Stimulated activated CD4-positive, alpha-beta T cell treated with anti-CD3 and anti-CD28 coated beads, Interleukin-1b, Interleukin-23, amount 100 ng/mL, for 24 hours (primary cell): ENCODE measurements around the gene LORICRIN.
A peak's percentile ranks its signal among the peaks of the same experiment; 100 is the strongest.

Experiments used
- DNase-seq, 4 experiments: peaks; one replicate each; pipeline ENCODE4 v3.0.0-alpha.2; 2020; ENCODE audit warnings: low read depth in 4 of 4, low spot score in 1 of 4

The LORICRIN gene

DNA sequence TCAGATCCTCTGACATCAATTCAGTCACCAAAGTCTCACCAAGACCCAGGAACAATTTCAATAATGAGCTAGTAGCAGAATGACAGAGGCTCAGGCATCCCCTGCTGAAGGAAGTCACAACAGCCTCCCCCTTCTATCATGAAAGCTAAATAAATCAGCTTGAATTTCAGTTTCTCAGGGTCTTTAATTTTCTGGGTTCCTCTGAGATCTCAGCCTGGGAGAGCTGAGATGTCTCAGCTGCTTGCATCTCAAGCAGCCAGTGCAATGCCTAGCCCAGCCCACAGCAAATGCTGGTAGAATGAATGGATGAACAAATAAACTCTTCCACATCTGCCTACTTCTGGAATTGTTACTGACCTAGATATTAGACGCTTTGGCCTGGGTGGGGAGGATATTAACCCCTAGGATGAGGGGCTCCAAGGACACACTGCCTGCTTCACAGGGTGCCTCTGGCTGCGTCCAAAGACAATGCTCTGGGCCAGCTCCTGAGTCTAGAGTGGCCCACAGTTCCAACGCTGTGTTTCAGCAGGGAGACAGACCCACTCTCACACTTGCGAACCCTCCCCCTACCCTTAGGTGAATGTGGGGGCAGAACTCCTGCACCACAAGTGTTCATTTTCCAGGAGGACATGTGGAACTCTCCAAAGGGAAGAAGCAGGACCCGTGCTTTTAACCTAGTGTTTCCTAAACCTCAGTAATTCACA, 11.2 kb upstream of the LORICRIN start:
- DNase-seq, result no peak

DNA sequence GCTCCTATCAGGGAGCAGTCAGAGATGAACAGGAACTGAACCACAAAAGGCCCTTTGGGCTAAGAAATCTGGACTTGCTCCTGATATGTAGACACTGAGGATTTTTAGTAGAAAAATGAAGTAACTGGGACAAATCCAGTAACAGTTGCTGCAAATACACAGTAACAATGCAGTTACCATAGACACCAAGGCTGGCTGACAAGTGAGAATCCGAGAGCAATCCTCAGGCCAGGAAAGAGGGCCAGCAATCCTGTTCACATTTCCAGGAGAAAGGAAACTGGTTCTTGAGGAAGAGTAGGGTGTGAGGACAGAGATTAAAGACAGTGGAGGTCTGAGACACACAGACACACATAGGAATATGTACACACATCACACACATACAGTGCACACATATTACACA, 9.3 kb upstream of the LORICRIN start:
- DNase-seq, result no peak

DNA sequence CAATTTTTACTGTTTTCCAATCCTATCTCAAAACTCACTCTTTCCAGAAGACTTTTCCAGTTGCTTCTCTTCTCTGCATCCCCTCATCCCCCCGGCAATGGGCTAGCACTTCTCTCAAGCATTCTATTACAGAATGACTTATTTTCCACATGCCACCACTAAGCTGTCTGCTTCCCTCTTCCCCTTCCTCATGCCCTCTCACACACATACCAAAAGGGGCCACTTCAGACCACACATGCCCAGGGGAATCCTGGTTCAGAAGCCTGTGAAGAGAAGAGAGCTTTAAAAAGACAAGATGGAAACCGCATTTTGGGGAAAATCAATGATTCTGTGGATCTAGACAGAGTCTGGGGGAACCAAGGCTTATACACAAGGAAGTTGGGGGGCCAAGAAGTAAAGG, 8.4 kb upstream of the LORICRIN start:
- no peak for DNase-seq

DNA sequence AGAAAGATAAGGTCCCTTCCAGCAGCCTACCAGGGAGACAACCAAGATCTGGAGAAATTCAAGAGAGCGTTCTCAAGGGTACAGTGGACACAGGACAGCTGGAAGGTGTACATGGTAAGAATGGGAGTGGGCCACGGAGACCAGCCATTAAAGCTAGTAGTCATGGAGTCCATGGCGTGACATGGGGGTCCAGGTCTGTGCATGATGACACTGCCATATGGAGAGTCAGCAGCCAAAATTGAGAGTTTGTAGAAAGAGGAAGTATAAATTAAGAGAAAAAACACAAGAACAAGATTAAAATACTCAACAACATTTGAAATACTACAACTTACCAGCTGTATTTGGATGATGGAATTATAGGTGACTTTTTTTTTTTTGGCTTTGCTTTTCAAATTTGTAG, 7.9 kb upstream of the LORICRIN start:
- DNase-seq, result no peak

DNA sequence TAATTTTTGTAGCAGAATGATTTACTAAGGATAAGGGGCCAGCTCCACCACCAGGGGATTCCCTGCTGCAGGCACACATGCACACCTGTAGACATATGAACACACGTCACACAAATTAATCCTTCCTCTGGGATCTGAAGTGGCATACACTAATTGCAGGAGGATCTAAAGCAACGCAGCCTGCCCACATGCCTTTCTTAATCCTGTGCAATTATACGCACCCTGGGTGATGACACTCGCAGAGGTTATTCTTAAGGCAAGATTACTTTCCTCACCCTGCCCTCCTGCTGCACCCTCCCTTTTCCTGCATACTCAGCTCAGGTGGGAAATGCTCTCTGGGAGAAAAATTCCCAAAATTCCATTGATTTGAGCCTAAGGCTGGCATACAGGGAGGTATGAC, 7.5 kb upstream of the LORICRIN start:
- no peak for DNase-seq

DNA sequence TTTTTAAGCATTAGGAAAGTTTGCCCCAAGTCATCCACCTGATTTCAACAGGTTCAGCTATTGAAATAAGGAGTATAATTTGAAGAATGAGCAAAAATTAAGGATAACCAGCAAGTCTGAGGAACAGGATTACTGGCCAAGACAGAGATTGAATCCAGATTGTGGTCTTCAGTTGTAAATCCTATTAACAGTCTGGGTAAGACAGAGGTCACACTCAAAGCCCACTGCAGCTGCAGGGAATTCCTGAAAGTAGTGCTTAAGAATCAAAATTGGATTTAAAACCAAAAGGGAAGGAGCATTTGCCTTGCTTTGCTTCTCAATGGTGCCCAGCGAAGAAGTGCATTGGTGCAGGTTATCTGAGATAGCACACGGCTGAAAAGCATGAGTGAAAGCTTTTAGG, 6.4 kb upstream of the LORICRIN start:
- DNase-seq, result no peak

DNA sequence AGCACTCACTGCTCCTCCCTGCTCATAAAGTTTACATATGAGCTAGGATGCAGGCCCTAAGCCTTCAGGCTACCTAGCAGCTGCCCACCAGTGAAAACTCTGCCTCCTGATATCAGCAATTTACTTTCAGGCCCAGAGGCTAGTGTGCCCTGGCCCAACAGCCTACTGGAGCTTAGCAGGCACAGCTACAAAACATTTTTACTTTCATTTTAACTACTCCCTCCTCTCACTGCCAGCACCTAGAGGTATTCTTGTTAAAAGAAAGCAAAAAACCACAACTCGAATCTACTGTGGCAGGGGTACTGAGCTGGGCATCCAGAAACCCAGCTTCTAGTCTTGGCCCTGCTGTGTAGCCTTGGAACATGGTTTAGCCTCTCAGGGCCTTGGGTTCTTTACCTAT, 5.8 kb upstream of the LORICRIN start:
- DNase-seq, result no peak

DNA sequence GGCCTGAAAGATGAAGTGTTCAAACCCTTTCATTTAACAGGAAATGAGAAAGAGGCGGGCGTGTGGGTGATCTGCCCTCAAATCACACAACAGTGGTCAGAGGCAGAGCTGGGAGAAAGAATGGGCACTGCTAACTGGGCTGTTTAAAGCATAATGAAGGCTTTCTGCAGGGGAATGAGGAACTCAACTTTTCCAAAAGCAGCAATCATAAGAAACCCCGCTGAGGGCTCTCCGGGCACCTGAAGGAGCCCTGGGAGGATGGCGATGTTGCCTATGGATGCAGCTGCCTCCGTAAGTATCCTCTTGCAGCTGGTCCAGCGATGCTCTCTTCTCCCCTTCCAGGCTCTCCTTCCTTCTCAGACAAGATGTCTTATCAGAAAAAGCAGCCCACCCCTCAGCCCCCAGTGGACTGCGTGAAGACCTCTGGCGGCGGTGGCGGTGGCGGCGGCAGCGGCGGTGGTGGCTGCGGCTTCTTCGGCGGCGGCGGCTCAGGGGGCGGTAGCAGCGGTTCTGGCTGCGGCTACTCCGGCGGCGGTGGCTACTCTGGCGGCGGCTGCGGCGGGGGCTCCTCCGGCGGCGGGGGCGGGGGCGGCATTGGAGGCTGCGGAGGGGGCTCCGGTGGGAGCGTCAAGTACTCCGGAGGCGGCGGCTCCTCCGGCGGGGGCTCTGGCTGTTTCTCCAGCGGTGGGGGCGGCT, 1.2 kb downstream of the LORICRIN start:
- DNase-seq, result no peak

DNA sequence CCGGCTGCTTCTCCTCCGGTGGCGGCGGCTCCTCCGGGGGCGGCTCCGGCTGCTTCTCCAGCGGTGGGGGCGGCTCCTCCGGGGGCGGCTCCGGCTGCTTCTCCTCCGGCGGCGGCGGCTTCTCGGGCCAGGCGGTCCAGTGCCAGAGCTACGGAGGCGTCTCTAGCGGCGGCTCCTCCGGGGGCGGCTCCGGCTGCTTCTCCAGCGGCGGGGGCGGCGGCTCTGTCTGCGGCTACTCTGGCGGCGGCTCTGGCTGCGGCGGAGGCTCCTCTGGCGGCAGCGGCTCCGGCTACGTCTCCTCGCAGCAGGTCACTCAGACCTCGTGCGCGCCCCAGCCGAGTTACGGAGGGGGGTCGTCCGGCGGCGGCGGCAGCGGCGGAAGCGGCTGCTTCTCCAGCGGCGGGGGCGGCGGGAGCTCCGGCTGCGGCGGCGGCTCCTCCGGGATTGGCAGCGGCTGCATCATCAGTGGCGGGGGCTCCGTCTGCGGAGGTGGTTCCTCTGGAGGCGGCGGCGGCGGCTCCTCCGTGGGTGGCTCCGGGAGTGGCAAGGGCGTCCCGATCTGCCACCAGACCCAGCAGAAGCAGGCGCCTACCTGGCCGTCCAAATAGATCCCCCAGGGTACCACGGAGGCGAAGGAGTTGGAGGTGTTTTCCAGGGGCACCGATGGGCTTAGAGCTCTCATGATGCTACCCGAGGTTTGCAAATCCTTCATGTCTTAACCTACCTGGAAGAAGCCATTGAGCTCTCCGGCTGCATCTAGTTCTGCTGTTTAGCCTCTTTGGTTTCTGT, 2.0 kb downstream of the LORICRIN start:
- peak in 2 of 4 experiments; percentile 1 to 4 for DNase-seq

DNA sequence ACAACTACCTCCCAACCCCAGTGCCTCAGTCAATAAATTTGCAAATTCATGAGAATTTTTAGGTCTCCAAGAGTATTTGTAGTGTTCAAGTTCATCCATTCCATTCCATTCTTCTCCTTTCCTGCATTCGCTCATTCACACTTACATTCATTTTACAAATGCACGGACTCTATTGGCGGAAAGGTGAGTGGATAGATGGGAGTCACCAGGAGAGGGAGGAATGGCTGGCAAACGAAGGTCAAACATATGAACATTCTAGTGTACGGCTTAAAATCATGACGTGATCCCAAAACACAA, 2.5 kb downstream of the LORICRIN start:
- no peak for DNase-seq

DNA sequence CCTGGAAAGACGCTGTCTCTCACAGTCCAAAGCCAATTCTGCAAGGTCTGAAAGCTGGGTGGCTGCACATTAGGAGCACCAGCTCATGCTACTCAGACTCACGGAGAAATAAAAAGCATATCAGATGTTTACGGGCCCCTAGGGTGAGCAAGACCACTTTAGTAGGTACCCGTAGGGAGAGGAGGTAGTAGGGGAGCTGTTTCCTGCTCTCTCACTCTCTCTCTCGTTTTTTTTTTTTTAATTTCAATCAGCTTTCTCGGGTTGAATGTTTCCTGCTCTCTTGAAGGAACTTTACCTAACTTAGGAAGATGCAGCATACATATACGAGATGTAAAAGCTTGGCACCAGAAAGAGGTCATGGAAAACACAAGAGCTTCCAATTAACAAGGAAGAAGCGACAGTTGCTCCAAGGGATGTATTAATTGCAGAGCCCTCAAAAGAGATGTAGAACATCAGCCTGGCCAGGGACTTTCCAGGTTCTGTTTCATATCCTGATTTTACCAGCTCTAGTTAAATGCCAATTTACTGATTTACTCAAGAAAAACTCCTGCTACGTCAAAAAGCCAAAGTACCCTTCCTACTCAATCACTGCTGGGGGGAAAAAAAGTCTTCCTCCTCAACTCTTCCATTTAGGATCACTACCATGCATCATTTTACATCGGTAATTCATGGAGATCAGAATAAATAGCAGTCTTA, 3.1 kb downstream of the LORICRIN start:
- no peak for DNase-seq

DNA sequence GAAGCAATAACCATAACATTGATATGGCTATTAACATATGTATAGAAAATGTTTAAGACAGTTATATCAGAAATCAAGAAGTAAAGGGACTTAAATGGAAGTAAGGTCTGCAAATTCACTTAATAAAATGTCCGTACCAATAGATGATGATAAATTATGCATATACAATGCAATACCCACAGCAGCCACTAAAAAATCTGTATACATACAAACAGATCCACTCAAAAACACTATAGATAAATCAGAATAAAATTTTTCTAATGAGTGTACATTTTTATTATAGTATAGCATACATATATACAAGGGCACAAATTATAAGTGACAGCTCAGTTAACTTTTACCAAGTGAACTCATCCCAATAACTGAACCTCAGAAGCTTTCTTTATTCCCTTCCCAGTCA, 6.0 kb downstream of the LORICRIN start:
- DNase-seq, result no peak

DNA sequence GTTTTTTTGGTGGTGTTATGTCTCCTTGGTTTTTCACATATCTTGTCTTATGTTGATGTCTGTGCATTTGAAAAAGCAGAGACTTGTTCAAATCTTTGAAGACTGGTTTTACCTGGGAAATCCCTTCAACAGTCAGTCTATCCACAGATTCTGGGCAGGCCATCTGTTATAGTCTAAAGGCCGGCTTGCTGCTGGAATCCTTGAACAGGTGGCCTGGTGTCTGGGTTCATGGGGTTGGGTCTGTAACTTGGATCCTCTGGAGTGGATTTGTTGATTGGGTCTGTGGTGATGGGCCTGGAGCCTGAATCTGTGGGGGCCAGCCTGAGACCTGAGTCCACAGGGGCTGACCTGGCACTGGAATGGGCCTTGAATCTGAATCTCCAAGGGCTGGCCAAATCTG, 12.2 kb downstream of the LORICRIN start:
- no peak for DNase-seq

DNA sequence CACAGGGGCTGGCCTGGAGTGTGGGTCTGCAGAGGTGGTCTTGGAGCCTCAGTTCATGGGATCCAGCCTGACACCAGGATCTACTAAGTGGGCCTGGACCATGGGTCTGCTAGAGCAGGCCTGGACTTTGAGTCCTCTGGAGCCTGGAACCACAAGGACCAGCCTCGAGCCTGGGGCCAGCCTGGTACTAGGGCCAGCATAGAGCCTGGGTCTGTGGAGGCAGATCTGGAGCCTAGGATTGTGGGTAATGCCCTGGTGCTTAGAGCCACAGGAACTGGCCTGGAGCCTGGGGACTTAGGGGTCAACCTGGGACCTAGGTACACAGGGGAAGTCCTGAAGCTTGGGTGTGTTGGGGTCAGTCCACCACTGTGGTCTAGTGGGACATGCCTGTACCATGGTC, 12.7 kb downstream of the LORICRIN start:
- DNase-seq, result no peak

DNA sequence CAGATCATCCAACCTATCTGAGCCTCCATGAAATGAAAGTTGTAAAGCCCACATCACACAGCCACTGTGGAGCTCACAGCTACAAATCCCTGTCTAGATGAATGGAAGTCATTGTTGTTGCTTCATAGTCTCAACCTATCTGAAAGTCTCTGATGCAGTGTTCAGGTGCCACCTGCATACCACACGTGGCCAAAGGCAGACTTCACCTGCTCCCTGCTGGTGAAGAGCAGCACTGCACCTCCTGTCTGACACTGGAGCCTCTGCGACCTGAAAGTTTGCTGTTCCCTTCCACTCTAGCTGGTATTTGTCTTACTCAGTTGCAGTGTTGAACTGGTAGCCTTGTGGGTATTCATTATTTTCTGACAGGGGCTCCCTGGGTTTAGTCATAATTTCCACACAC, 18.4 kb downstream of the LORICRIN start:
- no peak for DNase-seq

DNA sequence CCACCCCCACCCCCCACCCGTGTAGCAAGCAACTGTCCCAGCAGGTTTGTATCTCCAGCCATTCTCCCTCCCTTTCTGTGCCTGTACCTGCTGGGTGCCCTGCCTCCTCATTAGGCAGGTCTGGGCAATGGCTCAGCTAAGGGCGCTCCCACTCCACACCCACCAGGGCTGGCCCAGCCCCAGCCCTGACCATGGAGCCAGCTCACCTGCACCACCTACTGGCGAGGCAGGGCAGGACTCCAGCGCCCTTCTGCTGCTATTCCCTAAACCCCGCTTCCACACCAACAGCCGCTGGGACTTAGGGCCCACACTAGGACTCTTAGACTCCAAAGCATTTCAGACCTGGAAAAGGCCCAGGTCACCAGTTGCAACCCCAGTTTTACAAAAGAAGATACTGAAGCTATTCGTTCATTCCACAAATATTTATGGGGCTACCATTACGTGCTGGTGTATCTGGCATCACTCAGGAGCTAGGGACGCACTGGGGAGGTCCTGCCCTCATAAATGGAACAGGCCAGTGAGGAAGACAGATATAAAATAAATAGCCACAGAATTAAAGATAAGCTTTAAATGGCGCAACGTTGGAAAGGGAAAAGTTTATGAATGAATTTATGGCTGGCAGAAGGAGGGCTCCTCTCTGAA, 29.3 kb downstream of the LORICRIN start:
- DNase-seq, result no peak

DNA sequence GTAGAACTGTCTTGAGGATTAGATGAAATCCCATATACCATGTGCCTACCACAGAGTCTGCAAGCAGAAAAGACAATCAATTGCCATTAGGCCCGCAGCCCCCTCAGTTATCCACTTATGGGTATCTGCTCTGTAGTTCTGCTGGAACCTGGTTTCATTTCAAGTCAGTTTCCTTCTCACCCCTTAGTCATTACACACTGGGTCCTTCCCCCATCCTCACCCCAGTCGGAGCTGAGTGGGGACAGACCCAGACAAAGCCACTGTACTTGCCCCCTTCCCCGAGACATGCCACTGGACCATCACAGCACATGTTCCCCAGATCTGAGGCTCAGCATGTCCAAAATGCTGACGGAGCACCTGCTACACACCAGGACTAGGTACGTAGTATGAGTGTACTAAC, 32.0 kb downstream of the LORICRIN start:
- no peak for DNase-seq

DNA sequence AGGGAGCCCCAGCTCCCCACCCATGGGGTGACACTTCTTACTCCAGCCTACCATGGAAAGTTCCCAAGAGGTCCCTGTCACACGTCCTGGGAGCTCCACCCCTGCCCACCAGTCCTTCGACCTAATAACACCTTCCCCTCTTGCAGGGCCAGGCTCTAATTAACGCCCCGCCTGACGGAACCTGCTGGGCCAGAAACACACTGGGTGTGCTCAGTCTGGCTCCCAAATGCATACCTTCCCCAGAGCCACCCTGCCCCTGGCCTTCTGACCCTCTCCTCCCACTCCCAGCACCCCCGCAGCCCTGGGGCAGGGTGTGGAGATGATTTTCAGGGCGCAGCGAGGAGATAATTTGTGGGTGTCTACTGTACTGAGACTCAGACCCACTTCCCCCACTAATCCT, 32.7 kb downstream of the LORICRIN start:
- DNase-seq, result no peak

DNA sequence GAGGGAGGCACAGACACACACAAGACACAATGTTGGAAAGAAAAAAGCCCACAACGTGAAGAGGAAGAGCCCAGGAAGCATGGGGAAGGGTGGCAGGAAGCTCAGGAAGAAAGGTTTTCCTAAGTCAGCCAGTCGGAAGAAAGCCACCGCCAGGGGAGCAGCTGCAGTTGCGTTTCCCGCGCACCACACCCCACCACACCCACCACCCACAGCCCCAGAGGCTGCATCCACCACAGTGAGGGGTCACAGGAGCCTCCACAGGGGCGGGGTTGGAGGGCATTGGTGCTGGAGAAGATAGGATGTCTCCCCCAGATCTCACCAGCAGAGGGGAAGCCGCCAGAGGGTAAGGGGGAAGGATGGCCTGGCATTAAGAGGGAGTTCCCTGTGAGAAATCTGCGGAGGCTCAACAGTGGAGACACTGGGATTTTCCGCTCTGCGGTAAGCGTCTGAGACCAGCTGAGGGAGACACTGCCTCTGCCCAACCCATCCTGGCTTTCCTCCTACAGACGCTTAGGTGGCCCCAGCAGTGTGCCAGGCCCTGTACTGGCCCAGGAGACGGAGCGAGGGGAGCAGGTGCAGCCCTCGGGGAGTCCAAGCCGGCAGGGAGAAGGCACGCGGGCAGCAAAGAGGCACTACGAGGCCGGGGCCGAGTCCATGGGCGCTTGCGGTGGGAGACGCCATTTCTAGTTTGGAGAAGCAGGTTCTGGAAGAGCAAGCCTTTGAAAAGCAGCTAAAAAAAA, 33.4 kb downstream of the LORICRIN start:
- DNase-seq, result no peak

DNA sequence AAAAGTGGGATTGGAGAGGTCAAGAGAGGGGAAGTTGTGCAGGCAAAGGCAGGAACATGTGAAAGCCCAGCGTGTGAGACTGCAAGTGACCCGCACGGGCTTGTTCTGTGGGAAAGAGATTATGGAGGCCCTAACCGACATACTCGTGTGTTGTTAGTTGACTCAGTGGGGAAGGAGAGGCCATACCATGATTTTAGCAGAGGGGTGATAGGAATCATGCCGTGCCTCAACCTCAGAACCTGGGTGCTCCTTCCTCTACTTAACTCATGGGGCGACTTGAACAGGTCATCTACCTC, 33.9 kb downstream of the LORICRIN start:
- DNase-seq, result no peak

DNA sequence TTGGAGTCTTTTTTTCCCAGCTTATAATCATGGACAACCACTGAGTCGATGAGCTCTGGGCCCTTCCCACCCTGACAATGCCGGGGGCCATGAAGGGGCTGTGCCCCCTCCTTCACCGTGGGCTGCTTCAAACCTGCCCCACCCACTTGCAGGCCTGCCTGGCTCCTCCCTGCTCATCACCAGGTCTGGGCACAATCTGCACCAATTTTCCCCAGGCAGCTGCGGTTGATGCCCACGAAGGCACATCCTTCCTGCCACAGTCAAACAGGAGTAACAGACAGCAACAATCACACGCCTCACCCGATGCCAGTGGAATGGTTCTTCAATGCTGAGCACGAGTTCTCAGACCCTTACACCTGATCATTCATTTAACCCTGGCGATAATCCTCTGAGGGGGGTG, 34.4 kb downstream of the LORICRIN start:
- no peak for DNase-seq
